WI38 (cell line): ENCODE results near the gene DDX49.

Experiments
- H3K4me3 ChIP-seq: 2 replicates; pipeline ENCODE4 v1.5.1; 2011; ENCODE audit warnings: low read depth, mild to moderate bottlenecking, control low read depth, low read length
- CTCF ChIP-seq: IDR thresholded peaks from 2 replicates; pipeline ENCODE4 v1.5.1; 2012; ENCODE audit warnings: low read depth, mild to moderate bottlenecking, control low read depth, low read length

DDX49 gene

GRCh38 chr19:18878058-18878797 lies 41.3 kb upstream of the DDX49 start:
- no peak overlapping the region for H3K4me3 ChIP-seq
- TF ChIP-seq CTCF, result no peak

GRCh38 chr19:18878858-18879578 lies 40.5 kb upstream of the DDX49 start:
- H3K4me3 ChIP-seq, result no peak overlapping the region
- no peak for TF ChIP-seq CTCF

GRCh38 chr19:18879579-18880373 lies 39.7 kb upstream of the DDX49 start:
- TF ChIP-seq CTCF, result no peak
- H3K4me3 ChIP-seq, result no peak overlapping the region

GRCh38 chr19:18881491-18881890 lies 38.0 kb upstream of the DDX49 start:
- TF ChIP-seq CTCF, result no peak
- H3K4me3 ChIP-seq, result no peak overlapping the region

GRCh38 chr19:18883526-18884304 lies 35.8 kb upstream of the DDX49 start:
- TF ChIP-seq CTCF, result no peak
- no peak overlapping the region for H3K4me3 ChIP-seq

GRCh38 chr19:18886972-18887371 lies 32.5 kb upstream of the DDX49 start:
- TF ChIP-seq CTCF, result no peak
- no peak overlapping the region for H3K4me3 ChIP-seq
